ENCODE measurements around the gene CYP21A2.
"Not testable (repeated sequence)": the region's sequence is repeated elsewhere in the genome, so short reads cannot be mapped to it uniquely, and the experiment has no call there.

DNA sequence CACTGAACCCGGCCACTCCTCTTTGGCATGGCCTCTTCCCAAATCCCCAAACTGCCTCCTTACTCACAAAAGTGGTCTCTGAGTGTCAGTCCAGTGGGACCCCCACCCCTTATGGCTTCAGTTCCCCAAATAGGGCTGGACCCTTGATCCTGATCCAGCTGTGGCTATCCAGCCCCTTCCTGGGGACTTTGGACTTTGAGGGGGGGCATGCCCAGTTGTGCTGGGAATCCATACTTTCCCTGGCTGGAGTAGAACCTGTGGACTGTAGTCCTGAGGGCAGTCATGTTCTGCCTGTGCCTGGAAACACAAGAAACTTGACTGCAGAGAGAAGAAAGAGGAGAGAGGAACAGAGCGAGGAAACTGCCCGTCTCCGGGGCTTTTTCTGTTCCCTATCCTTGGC, 33.8 kb upstream of the CYP21A2 start:
- TF ChIP-seq POLR2AphosphoS5 (IDR thresholded peaks at IDR 0.05; ENCODE audit: low read depth, low read length); POLR2A (IDR thresholded peaks at IDR 0.05; ENCODE audit: low read depth, low read length); TAF1 (IDR thresholded peaks at IDR 0.05; ENCODE audit: borderline replicate concordance, low read depth, low read length): not testable (repeated sequence)

All from GM12892 (cell line).